NCI-H748 (cell line): ENCODE results near the gene MTA1.
A peak's percentile ranks its signal among the peaks of the same experiment; 100 is the strongest.

Source experiments
- DNase-seq: peaks from one replicate; lab custom pipeline; 2025; ENCODE audit not compliant: unreplicated experiment; lab: John Stamatoyannopoulos, UW

Gene MTA1

GRCh38 chr14:105386581-105387529 lies 32.8 kb upstream of the MTA1 start:
- no peak for DNase-seq

GRCh38 chr14:105387530-105387922 lies 32.1 kb upstream of the MTA1 start:
- DNase-seq = no peak

- DNase-seq = no peak
These were observed 31.3 kb upstream of the MTA1 start for GRCh38 chr14:105388110-105388951.

DNA sequence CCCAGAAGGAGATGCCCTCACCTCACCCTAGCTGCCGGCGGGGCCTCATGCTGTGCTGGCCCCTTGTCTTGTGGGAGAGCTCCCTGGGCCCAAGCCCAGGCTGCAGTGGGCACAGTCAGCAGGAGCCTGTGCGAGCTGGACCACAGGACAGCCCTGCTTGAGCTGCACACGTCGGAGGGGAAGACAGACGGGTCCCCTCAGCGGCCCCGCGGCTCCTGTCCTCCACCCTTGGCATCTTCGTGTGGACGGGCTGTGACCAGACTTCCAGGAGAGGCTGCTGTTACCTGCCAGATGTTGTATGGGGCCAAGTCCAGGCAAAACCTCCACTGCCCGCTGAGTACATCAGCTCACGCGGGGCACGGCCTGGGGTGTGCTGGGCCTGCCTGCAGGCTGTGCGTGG lies 30.7 kb upstream of the MTA1 start:
- DNase-seq = no peak

- DNase-seq = no peak
These were observed 30.1 kb upstream of the MTA1 start for GRCh38 chr14:105389534-105389933.

GRCh38 chr14:105389976-105390848 lies 29.4 kb upstream of the MTA1 start:
- no peak for DNase-seq

DNA sequence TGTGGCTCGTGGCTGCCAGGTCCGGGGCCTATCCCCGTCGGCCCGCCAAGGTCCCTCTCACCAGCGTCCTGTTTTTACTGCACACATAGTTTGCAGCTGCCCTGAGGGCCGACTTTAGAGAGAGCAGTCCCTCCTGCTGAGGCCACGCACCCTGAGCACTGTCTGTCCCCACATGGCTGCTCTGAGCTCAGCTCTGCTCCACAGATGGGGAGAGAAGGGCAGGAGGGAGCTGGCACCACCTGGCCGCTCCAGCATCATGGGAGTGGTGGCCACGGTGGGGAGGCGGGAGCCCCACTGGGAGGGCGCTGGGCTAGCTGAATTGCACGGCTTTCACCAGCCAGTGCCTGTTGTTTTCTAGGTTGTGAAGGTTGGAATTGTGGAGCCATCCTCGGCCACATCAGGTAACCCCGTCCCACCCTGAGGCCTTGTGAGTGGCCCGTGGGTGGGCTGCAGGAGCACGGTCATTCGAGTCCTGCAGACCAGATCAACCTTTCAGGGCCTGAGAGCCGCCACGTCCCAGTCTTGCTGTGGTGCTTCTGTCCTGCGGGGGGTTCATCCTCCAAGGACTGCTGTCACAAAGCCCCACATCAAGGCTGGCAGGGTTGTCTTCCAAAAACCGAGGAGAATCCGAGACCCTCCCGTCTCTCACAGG lies 28.7 kb upstream of the MTA1 start:
- DNase-seq = no peak

GRCh38 chr14:105391541-105391940 lies 28.1 kb upstream of the MTA1 start:
- DNase-seq = no peak

DNA sequence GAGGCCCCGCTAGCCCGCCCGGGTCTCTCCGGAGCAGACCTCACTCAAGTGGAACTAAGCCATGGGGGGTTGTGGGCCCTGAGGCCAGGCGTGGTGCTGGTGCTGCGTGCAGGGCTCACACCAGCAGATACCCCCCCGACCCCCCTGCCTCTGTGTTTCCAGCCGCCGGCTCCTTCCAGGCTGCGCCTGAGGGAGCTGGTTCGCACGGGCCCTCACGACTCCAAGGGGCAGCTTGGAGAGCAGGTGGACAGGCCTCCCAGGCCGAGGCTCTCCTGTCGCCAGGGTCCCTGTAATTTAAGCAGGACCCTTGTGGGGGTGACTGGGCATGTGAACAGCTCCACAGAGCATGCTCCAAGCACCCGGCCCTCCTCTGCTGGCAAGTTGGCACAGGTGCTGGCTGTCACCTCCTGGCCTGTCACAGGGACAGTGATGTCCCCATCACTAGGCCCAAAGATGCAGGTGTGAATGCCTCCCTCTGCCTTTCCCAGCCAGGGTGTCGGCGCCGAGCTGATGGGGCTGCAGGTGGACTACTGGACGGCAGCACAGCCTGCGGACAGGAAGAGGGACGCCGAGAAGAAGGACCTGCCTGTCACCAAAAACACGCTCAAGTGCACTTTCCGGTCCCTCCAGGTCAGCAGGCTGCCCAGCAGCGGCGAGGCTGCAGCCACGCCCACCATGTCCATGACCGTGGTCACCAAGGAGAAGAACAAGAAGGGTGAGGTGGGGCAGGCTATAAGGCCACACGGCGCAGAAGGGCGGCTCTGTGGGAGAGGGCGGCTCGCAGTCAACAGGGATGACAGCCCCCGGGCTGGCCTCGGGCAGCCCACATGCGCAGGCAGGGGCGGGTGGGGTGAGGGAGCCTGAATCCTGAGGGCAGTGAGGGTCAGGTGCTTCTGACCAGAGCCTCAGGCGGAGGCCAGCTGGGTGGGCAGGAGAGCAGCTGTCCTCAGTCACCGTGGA lies 27.2 kb upstream of the MTA1 start:
- DNase-seq = no peak

- DNase-seq = no peak
These were observed 26.5 kb upstream of the MTA1 start for GRCh38 chr14:105393151-105393550.

- no peak for DNase-seq
These were observed 24.7 kb upstream of the MTA1 start for GRCh38 chr14:105394714-105395537.

GRCh38 chr14:105395538-105395854 lies 24.1 kb upstream of the MTA1 start:
- no peak for DNase-seq

- no peak for DNase-seq
These were observed 22.2 kb upstream of the MTA1 start for GRCh38 chr14:105397350-105397931.

GRCh38 chr14:105398044-105398725 lies 21.4 kb upstream of the MTA1 start, which contains the start of gene TEX22:
Gene TEX22, plus strand, starts transcription at chr14:105398538. Its CDS starts 803 bp downstream, at chr14:105399341.
- peak; percentile 91 for DNase-seq

GRCh38 chr14:105398726-105399465 lies 20.7 kb upstream of the MTA1 start:
- peak; percentile 89 for DNase-seq

- no peak for DNase-seq
These were observed 20.2 kb upstream of the MTA1 start for GRCh38 chr14:105399466-105399775.

DNA sequence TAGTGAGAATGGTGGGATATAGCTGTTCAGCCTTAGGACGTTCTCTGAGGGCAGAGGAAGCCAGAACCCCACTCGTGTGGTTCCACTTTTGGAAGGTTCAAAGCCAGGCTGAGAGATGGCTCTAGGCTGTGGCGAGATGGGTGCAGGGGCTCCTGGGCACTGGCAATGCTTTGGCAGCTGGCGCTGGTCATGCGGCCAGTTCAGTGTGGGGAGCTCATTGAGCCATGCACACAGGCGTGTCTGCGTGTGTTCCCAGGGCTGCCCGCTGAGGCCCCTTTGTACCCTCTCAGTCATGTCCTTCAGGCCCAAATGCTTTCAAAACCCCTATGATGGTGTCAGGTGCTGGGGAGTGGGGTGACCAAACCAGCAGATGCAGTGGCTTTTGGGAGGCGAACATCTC lies 19.6 kb upstream of the MTA1 start:
- no peak for DNase-seq
